ENCODE data around the gene CDR2L. TPM values are rescaled to one million over a fixed set of nuclear protein-coding genes. Genes with fewer than 3 reads are reported as not detected.

Gene CDR2L
- total and polyA plus RNA-seq, 4 donors = 0.70 to 1.5 (median 0.94) TPM

DNA sequence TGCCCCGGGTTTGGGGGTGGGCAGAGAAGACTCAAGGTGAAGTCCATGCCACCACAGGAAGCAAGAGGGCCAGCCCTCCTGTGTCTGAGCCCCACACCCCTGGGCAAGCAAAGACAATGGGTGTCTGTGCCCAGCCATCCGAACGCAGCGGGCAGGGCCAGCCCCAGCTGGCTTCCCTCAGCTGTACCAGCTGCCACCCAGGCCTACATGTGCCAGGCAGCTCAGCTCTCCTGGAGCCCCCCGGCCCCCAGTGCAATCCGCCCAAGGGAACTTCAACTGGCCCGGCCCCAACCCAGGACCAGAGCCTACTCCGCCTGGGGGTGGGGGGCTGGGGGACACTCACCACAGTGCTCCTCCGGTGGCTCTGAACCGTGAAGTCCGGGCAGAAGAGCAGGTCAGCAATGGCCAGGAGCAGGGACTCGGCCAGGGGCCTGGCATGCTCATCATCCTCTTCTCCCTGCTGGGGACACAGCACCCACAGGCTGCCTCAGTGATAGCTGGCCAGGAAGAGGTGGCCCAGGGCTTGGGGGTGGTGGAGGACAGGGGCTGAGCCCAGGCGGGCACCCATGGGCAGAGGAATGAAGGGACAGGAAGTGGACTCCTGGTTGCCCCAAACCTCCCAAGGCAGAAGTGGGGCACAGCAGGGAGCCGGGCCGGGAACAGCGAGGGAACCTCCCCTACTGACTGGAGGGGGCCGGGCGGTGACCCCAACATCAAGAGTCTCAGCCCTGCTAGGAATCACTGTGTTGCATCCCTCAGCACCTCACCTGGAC lies 24.6 kb upstream of the CDR2L start:
- Histone ChIP-seq H3K9me3 (ENCODE audit: control insufficient read depth in 4 of 4, low read length in 3 of 4) (no peaks in the 10 kb centered on the region), H3K27ac (ENCODE audit: low read depth in 1 of 2, low read length in 2 of 2) (no peak overlapping the region), H3K4me3 (ENCODE audit: low read depth in 1 of 3, low read length in 3 of 3) (no peak overlapping the region), H3K4me1 (ENCODE audit: control insufficient read depth in 4 of 4, insufficient read depth in 4 of 4, low read length in 3 of 4) (peaks cover 0 to 3% (median 1%) of the 10 kb centered on the region in 4 donors), H3K27me3 (ENCODE audit: control insufficient read depth in 4 of 4, insufficient read depth in 4 of 4, low read length in 3 of 4) (no peaks in the 10 kb centered on the region), H3K9ac (ENCODE audit: low read depth in 1 of 2, low read length in 2 of 2) (no peak overlapping the region), H3K36me3 (ENCODE audit: control insufficient read depth in 4 of 4, insufficient read depth in 3 of 4, low read depth in 1 of 4, low read length in 3 of 4) (no peaks in the 10 kb centered on the region)
- WGBS = 80% methylated on average over 18 of the region's 18 CpGs
- no peak for DNase-seq (ENCODE audit: low spot score)
- TF ChIP-seq FOXA2 (IDR thresholded peaks at IDR 0.05) = no peak
- TF ChIP-seq, protein P1, sequence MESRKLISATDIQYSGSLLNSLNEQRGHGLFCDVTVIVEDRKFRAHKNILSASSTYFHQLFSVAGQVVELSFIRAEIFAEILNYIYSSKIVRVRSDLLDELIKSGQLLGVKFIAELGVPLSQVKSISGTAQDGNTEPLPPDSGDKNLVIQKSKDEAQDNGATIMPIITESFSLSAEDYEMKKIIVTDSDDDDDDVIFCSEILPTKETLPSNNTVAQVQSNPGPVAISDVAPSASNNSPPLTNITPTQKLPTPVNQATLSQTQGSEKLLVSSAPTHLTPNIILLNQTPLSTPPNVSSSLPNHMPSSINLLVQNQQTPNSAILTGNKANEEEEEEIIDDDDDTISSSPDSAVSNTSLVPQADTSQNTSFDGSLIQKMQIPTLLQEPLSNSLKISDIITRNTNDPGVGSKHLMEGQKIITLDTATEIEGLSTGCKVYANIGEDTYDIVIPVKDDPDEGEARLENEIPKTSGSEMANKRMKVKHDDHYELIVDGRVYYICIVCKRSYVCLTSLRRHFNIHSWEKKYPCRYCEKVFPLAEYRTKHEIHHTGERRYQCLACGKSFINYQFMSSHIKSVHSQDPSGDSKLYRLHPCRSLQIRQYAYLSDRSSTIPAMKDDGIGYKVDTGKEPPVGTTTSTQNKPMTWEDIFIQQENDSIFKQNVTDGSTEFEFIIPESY (IDR thresholded peaks at IDR 0.05) = no peak
- no peak for TF ChIP-seq FOXA1 (IDR thresholded peaks at IDR 0.05)
- TF ChIP-seq EGR1 (IDR thresholded peaks at IDR 0.05; ENCODE audit: low read depth in 2 of 2) = no peak
- TF ChIP-seq NR2F2 (IDR thresholded peaks at IDR 0.05) = no peak
- TF ChIP-seq JUND (IDR thresholded peaks at IDR 0.05) = no peak
- TF ChIP-seq RAD21 (IDR thresholded peaks at IDR 0.05) = no peak

DNA sequence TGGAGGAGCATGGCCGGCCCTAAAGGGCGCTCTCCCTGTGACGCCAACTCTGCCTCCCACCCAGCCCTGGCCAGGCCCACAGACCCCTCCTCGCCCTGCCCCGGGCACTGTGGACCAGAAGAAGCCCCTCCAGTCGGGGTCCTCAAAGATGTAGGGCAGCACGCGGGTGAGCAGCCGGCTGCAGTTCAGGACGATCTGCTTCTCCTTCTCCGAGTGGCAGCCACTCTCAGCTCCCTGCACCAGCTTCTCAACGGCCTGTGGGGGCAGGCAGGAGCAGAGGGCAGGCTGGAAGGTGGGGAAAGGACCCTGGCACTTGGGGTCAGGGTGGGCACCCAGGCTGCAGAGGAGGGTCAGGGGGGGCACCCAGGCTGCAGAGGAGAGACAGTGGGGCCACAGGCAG lies 23.8 kb upstream of the CDR2L start:
- Histone ChIP-seq H3K9me3 (ENCODE audit: control insufficient read depth in 4 of 4, low read length in 3 of 4) (no peaks in the 10 kb centered on the region), H3K36me3 (ENCODE audit: control insufficient read depth in 4 of 4, insufficient read depth in 3 of 4, low read depth in 1 of 4, low read length in 3 of 4) (no peaks in the 10 kb centered on the region), H3K4me3 (ENCODE audit: low read depth in 1 of 3, low read length in 3 of 3) (no peak overlapping the region), H3K9ac (ENCODE audit: low read depth in 1 of 2, low read length in 2 of 2) (no peak overlapping the region), H3K4me1 (ENCODE audit: control insufficient read depth in 4 of 4, insufficient read depth in 4 of 4, low read length in 3 of 4) (peaks cover 0 to 3% (median 1%) of the 10 kb centered on the region in 4 donors), H3K27ac (ENCODE audit: low read depth in 1 of 2, low read length in 2 of 2) (no peak overlapping the region), H3K27me3 (ENCODE audit: control insufficient read depth in 4 of 4, insufficient read depth in 4 of 4, low read length in 3 of 4) (no peaks in the 10 kb centered on the region)
- TF ChIP-seq HNF4G (IDR thresholded peaks at IDR 0.05) (no peak), EGR1 (IDR thresholded peaks at IDR 0.05; ENCODE audit: low read depth in 2 of 2) (no peak), MAX (IDR thresholded peaks at IDR 0.05) (no peak), YY1 (IDR thresholded peaks at IDR 0.05) (no peak), GABPA (IDR thresholded peaks at IDR 0.05 in 1 of 2, conservative IDR thresholded peaks at IDR 0.05 in 1 of 2) (no peak), SP1 (IDR thresholded peaks at IDR 0.05) (no peak), RXRA (IDR thresholded peaks at IDR 0.05) (no peak), HNF4A (conservative IDR thresholded peaks at IDR 0.05) (no peak), CTCF (IDR thresholded peaks at IDR 0.05; ENCODE audit: low read depth, low read length, missing input control) (no peak), FOXA2 (IDR thresholded peaks at IDR 0.05) (no peak), JUND (IDR thresholded peaks at IDR 0.05) (no peak), TAF1 (conservative IDR thresholded peaks at IDR 0.05) (no peak), NR2F2 (IDR thresholded peaks at IDR 0.05) (no peak)
- TF ChIP-seq, protein P1 (IDR thresholded peaks at IDR 0.05) = no peak
- TF ChIP-seq, protein P2, sequence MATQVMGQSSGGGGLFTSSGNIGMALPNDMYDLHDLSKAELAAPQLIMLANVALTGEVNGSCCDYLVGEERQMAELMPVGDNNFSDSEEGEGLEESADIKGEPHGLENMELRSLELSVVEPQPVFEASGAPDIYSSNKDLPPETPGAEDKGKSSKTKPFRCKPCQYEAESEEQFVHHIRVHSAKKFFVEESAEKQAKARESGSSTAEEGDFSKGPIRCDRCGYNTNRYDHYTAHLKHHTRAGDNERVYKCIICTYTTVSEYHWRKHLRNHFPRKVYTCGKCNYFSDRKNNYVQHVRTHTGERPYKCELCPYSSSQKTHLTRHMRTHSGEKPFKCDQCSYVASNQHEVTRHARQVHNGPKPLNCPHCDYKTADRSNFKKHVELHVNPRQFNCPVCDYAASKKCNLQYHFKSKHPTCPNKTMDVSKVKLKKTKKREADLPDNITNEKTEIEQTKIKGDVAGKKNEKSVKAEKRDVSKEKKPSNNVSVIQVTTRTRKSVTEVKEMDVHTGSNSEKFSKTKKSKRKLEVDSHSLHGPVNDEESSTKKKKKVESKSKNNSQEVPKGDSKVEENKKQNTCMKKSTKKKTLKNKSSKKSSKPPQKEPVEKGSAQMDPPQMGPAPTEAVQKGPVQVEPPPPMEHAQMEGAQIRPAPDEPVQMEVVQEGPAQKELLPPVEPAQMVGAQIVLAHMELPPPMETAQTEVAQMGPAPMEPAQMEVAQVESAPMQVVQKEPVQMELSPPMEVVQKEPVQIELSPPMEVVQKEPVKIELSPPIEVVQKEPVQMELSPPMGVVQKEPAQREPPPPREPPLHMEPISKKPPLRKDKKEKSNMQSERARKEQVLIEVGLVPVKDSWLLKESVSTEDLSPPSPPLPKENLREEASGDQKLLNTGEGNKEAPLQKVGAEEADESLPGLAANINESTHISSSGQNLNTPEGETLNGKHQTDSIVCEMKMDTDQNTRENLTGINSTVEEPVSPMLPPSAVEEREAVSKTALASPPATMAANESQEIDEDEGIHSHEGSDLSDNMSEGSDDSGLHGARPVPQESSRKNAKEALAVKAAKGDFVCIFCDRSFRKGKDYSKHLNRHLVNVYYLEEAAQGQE (IDR thresholded peaks at IDR 0.05) = no peak
- TF ChIP-seq, protein P3, sequence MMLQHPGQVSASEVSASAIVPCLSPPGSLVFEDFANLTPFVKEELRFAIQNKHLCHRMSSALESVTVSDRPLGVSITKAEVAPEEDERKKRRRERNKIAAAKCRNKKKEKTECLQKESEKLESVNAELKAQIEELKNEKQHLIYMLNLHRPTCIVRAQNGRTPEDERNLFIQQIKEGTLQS (IDR thresholded peaks at IDR 0.05) = no peak
- 76% methylated on average over 12 of the region's 12 CpGs for WGBS
- no peak for DNase-seq (ENCODE audit: low spot score)
